ENCODE data around the gene MACROD2.
"Not testable (repeated sequence)": the region's sequence is repeated elsewhere in the genome, so short reads cannot be mapped to it uniquely, and the experiment has no call there.

Gene MACROD2

DNA sequence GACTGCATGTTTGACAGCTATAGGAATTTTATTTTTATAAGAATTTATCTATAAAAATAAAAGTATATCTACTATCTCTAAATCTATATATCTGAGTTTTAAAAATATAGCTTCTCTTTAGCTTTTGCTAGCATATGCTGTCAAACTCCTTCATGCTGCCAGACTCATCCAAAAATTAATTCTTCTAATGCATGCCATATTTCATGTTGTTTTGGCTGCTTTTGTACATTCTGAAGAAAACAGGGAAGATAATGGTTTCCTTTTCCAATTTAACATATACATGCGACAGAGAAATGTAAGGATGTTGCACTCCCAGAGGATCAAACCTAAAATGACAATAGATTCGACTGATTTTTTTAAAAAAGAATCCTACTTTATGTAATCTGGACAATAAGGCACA lies 919.3 kb downstream of the MACROD2 start:
- DNase-seq (ENCODE audit: low read depth in 3 of 3), result no peak

DNA sequence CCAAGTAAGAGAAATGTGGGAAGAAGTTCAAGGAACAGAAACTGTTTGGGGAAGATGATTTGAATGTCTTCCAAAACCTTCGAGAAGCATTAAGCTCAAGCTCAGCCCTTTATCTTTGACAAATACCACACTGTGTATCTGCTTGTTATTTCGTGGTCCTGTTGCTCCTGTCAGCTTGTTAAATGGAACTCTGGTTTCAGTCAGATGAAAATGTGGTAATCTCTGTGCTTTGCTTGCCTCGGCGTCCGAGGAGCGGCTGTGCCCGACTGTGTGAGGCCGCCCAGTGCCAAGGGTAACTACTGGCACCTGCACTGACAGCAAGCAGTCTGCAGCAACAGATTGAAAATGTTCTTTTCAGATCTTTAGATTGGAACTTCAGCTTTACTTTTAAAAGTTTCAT lies 920.0 kb downstream of the MACROD2 start:
- DNase-seq (ENCODE audit: low read depth in 3 of 3), result no peak

DNA sequence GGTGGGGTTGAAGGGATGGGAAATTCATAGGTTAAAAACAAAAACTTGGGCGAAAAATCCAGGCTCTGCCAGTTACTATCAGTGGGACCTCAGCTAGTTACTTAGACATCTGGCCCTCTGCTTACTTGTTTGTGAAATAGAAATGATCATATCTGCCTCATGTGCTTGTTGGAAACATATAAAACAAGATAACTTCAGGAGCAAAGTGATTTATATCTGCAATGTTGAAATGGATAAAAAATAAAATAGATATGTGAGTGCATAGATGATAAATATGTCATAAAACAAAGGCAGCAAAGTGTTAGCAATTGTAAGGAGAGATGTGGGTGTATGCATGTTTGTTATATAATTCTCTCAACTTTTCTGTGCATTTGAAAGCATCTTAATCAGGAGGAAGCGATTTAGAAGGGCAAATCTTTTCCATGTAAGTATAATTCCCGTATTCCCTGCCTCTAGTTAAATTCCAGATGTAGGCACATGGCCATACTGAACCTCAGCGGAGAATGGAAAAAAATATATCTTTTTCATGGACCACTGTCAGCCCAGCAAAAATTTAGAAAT lies 921.1 kb downstream of the MACROD2 start:
- DNase-seq (ENCODE audit: low read depth in 3 of 3), result no peak

DNA sequence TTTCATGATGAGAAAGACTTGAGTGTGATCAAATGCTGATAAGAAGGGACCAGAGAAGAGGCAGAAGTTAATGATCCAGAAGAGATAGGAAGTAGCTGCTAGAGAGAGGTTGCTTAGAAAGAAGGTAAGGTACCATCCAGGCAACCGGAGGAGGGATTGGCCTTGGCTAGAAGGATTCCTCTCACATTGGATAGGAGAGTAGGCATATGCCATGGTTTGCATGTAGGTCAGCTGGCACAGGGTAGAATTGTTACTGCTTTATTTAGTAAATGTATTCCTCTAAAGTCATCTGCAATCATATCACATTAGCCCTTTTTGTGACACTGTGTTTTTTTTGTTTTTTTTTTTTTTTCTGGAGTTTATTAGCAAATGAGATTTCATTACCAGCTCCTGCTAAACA lies 923.0 kb downstream of the MACROD2 start:
- DNase-seq (ENCODE audit: low read depth in 3 of 3), result no peak

DNA sequence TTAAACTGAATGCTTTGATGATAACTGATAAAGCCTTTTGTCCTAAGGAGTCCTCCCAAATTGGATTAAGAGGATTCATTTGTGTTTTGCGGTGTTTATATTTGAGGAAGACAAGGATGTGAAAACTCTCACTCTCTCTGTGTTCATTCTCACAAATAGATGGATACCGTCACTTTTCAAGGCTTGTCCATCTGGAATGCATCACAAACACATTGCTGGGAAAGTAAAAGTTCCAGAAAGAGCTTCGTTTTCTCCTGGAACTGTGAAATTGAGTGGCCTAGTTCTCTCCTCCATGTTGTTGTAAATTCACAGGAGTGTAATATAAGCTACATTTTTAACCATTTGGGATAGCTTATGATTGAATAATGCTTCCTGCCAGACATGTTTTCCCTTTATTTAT lies 923.7 kb downstream of the MACROD2 start:
- DNase-seq (ENCODE audit: low read depth in 3 of 3), result no peak

DNA sequence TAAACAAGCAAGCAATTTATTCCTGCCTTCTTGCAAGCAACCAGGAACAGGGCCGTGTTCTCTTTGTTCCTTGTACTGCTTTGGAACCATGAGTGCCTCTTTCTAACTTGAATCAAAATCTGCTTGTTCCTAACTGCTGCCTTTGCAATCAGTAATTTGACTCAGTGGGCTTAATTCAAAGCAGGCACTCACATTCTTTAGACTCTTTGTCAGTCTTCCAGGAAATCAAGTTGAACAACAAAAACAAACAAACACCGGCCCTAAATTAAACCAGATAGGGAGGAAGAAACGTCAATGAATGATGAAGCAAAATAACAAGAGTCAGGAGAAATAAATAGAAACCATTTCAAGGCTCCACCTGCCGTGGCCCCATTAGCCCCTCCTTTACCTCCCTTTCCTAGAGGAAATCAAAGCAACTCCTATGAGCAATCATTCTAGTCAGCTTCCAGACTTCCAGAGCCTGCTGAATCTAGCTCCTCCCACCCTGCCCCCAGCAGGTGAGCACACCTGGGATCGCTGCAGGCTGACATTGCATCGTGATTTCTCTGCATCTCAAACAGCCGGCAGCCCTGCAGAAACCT lies 924.3 kb downstream of the MACROD2 start:
- no peak for DNase-seq (ENCODE audit: low read depth in 3 of 3)

DNA sequence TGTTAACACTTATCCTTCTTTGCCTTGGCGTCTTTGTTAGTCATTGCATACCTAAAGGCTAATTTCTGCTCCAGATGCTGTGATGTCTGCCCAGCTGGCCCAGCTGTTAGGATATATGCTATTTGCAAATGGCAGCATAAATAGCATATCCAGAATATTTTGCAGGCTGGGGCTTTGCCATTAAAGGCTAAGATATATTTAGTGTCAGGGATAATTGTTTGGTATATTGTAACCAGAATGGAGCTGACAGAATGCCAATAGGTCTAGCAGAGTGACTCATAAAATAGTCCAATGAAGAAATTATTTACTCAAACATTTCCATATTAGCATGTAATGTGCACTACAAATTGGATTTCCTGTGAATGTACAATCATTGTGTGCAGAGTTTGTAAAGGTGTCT lies 926.2 kb downstream of the MACROD2 start:
- DNase-seq (ENCODE audit: low read depth in 3 of 3), result no peak

DNA sequence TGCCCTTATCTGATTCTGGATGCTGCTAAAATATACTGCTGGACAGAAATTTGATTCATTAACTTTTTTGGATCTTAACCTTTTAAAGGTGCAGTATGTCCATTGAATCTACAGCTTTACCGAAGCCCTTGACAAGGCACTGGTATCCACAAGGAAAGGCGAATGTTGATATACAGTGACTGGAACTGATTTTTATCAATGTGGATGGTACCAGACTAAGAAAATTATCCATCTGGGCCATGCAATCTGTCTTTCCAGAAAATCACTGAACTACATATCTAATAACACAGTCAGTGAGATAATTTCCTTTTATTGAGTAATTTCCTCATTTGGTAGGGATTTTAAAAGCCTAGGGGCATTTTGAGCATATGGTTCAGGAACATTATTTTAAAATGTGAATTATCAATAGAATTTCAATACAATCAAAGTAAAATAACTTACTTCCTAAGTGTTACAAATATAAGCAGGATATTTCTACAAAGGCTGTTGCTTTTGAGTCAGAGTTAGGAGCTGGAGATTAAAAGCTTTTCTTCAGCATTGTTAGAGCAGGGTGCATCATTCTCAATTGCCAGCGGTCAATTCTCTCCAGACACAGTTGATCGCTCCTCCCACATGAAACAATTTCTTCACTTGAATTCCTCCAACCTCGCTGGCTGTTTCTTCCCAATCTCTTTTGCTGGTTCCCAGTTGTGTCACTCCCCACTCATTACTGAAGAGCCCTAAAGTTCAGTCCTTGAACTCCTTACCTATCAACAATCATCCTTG lies 927.4 kb downstream of the MACROD2 start:
- no peak for DNase-seq (ENCODE audit: low read depth in 3 of 3)

DNA sequence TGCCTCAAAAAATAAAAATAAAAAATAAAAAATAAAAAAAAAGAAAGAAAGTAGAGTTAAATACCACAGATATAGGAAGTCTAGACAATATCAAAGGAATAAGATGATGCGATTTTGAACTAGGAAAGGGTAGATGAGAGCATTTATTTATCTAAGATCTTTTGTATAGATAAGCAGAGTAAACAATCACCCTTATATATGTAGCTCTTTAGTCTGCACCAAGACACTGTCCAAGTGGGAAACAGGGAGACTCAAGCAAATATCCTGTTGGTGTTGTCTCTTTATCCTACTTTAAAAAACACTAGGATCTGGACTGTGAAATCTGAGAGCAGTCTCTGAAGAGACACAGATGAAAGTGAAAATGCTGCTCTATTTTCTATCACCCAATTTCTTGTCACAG lies 929.1 kb downstream of the MACROD2 start:
- no peak for DNase-seq (ENCODE audit: low read depth in 3 of 3)

DNA sequence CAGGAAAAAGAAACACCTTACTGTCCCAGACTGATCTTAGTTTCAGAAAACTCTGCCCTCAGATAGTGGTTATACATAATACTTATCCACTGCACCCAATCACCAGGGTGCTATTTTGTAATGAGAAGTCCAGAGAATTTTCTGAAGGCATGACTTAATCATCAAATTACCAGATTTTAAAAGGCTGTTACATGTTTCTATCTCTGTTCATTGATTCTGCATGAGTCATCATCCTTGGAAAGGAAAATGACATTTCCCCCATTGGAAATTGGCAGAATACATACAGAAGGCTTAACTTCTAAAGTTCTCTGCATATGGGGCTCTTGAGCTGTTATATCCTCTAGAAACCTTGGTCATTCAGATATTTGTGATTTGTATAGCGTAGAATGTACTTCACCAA lies 930.0 kb downstream of the MACROD2 start:
- DNase-seq (ENCODE audit: low read depth in 3 of 3), result no peak

DNA sequence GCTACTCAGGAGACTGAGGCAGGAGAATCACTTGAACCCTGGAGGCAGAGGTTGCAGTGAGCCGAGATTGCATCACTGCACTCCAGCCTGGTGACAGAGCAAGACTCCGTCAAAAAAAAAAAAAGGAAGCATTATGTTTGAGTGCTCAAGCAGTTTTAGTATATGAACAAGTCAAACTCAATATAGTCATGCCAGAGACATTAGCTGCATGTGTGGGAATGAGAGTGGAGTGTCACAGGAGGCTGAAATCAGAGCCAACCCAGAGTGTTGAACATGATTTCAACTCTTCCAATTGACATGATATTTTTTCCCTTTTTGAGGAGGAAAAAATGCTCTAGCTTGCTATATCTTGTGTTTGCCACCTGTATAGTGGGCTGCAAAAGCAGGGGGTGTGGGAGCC lies 931.1 kb downstream of the MACROD2 start:
- DNase-seq (ENCODE audit: low read depth in 3 of 3), result not testable (repeated sequence)

DNA sequence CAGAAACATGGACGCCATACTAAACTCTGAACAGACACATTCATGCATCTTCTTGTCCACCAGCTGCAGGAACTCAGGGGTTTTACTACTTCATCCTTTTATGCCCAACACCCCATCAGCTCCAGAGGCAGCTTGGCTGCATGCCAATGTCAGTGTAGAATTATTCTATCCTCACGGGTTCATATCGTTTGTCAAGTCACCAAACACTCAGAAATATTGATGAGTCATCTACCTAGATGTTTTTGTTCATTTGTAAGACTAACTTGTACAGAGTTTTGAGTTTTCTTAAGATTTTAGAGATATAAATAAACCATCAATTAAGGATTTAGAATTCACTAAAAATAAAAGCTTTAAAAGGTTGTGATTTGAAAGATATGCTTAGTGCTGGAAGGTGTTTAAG lies 932.8 kb downstream of the MACROD2 start:
- DNase-seq (ENCODE audit: low read depth in 3 of 3), result no peak

DNA sequence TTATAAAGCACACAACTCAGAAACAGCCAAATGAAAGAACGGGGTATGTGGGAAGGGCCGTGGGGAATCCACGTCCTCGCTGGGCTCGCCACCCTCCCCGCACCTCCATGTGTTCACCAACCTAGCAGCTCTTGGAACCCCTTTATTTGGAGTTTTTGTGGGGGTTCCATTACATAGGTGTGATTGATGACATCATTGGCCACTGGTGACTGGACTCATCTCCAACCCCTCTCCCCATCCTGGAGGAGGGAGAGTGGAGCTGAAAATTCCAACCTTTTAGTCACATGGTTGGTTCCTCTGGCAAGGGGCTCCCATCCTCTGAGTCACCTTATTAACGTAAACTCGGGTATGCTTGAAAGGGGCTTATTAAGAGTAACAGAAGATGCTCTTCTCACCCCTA lies 934.1 kb downstream of the MACROD2 start:
- no peak for DNase-seq (ENCODE audit: low read depth in 3 of 3)

DNA sequence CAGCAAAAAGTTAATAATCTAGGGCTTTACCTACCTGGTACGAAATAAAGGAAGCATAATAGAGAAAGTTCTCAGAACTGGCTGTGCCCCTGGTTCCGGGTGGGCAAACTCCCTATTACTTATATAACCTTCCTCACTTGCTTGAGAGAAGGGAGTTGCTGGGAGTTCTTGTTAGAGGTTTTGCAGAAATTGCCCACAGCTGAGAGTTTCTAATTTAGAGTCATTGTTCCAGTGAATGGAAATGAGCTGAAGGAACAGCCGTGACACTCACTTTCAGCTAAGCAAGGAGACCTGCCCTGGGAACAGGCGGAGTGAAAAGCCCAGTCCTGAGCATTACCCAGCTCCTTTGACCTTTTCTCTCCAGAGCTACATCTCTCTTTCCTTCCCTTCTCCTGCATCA lies 936.7 kb downstream of the MACROD2 start:
- DNase-seq (ENCODE audit: low read depth in 3 of 3), result no peak

DNA sequence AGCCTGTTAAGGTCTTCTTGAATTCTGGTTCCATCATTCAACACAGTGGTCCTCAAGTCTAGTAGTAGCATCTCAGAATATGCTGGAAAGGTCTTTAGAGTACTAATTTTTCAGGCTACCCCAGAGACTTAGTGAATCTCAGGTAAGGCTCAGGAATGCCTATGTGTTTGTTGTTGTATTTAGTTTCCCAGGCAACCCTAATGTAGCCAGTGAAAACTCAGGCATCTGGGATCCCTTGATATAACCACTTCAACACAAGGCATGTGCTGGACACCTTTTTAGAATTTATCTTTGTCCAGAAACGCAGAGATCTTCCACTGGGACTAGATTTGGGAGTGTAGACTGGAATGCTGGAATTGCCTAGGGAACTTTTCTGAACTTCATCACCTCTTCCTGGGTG lies 940.0 kb downstream of the MACROD2 start:
- no peak for DNase-seq (ENCODE audit: low read depth in 3 of 3)

DNA sequence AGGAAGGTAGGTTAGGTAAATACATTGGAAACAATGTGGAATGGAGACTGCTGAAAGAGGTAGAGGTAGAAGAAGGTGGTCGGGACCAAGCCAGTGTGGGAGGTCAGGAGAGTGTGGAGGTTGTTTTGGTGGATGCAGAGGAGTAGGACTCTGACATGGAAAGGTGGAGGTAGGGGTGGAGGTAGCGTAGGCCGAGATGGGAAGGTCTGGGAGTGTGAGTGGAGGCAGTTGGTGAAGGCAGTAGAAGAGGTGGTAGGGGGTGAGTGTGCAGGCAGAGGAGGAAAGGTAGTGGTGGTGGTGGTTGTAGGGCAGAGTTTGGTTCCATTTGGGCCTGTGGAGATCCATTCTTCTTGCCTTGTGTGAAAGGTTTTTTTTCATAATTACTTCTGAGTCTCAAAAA lies 941.7 kb downstream of the MACROD2 start:
- no peak for DNase-seq (ENCODE audit: low read depth in 3 of 3)

DNA sequence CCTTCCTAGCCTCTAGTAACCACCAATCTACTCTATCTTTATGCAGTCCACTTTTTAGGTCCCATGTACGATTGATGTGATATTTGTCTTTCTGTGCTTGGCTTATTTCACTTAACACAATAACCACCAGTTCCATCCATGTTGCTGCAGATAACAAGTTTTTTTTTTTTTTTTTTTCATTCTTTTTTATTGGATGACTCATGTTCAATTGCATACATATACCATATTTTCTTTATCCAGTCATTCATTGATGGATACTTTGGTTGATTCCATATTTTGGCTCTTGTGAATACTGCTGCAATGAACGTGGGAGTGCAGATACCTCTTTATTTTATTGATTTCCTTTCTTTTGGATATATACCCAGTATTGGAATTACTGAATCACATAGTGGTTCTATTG lies 942.5 kb downstream of the MACROD2 start:
- no peak for DNase-seq (ENCODE audit: low read depth in 3 of 3)

DNA sequence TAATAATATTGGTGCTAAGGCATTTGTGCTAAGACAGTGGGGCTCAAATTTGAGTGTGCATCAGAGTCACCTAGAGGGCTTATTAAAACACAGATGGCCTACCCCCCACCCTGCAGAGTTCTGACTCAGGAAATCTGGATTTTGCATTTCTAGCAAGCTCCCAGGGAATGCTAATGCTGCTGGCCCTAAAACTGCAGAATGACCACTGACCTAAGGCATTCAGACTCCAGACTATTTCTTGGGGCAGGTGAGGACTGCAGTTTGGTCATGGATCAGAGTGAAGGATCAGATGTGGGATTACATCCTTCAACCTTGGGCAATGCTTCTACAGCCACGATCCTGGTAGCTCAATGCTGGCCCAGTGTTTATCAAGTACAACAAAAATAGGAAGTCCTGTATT lies 952.2 kb downstream of the MACROD2 start:
- DNase-seq (ENCODE audit: low read depth in 3 of 3), result no peak

DNA sequence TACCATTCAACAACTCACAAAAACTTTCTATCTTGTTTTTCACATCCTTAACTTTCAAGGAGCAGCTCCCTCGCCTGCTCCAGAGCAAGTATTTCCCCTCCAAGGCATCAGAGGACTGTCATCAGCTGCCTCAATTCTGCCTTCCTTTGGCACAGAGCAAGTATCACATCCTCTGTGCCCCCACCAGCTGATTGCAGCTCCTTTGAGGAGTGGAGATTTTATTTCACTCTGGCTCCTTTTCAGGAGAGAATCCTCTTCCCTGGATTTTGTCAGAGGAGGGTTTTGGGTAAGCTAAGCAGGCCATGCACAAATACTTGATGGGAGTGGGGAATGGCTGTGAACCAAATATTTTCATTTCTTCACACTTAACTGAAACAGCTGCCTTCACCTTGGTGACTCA lies 952.6 kb downstream of the MACROD2 start:
- no peak for DNase-seq (ENCODE audit: low read depth in 3 of 3)

DNA sequence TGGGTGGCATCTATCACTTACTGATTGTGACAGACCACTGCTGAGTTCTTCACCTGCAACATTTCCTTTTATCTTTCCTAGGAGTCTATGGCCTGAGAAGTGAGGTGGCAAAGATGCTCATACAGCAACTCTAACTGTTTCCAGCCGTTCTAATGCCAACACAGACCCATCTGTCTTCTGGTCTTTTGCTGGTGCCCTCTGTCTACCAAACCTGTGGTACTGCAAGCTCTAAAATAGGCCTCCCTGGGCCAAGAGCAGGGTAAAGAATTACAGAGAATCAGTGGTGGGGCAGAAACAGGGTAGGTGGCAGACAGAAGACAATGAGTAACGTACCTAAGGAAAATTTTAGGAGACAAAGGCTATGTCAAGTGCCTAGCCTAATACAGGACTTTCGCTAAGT lies 953.1 kb downstream of the MACROD2 start:
- DNase-seq (ENCODE audit: low read depth in 3 of 3), result no peak

DNA sequence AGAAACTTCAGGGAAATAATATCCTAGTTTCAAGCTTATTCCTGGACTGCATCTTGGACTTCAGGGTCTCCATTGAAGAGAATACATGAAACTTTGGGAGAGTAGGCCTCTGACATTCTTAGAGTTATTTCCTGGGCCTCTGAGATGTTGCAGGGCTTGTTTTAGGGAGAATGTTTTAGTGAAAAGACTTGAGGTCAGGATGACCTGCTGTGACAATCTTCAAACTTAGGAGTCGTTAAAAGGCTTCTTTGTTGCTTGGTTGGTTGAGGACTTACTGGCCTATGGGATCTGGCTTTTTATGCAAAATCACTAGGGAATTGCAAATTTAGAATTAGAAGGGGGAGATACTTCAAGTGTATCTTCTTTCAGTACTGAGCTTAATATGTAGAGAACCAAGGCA lies 955.3 kb downstream of the MACROD2 start:
- no peak for DNase-seq (ENCODE audit: low read depth in 3 of 3)

DNA sequence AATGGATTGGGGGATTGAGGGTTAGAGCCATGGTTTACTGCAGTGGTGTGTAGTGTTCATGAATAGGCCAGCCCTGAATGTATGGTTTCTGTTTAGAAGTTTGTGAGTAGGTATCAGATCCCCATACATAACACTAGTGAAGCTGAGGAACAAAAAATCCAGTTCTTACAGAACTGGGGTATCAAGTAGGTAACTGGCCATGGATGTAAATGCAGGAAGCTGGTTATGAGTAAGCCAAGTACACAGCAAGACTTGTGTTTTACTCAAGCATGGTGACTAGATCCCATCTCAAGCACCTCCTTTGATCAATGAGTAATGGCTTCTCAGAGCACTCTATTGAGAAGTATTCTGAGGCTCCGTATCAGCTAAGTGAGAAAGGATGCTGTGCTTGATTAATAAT lies 955.8 kb downstream of the MACROD2 start:
- no peak for DNase-seq (ENCODE audit: low read depth in 3 of 3)

DNA sequence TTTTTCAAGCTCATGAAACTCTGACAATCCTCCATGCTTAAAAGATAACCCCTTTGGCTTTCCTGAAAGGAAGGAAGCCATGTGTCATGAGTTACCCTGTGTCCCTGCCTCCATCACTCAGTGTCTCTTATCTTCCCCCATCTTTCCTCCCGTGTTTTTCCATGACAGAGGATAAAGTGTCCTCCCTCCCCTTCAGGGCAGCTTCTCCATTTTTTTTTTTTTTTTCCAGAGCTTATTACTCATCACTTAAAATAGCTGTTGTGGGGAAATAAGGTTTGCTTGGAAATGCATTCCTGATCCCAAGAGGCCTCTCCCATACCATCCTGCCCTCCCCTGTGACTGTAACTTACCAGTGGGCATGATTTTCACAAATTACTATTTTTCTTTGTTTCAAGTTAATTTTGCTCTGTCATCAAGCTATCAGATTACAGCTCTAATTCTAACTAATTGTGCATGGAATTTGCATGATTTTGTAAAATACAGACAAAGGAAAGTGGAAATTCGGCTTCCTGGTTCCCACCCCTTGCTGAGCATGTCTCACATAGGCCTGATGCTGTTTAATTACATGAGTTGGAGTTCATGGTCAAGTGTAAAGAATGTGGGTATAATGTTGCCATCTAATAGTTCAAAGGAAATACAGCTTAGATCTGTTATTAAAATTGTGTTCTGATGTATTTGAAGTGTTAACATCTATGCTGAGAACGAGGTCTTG lies 956.5 kb downstream of the MACROD2 start:
- no peak for DNase-seq (ENCODE audit: low read depth in 3 of 3)

Measured in stimulated activated CD4-positive, alpha-beta T cell treated with anti-CD3 and anti-CD28 coated beads, TNF-alpha, amount 100 ng/mL, for 48 hours (primary cell).